OCI-LY7 (cell line): ENCODE measurements around the gene INTS7.
A peak's percentile ranks its signal among the peaks of the same experiment; 100 is the strongest.

ENCODE experiments used
- CTCF ChIP-seq: fragments of 200-600 bp; sonication (generic); conservative IDR thresholded peaks from 2 replicates; pipeline ENCODE4 v1.5.1; 2014; ENCODE audit warnings: mild to moderate bottlenecking, antibody characterized with exemption, low read length, moderate library complexity, mixed read lengths
- EZH2phosphoT487 ChIP-seq: fragments of 200-600 bp; sonication (generic); IDR thresholded peaks from 2 replicates; pipeline ENCODE4 v1.6.1; 2018; ENCODE audit warnings: low read depth, borderline replicate concordance, mild to moderate bottlenecking, mixed run types, antibody characterized with exemption, low read length, moderate library complexity, mixed read lengths

GRCh38 chr1:212012034-212012740, 23.2 kb downstream of the INTS7 start:
- TF ChIP-seq CTCF (peak; percentile 94), EZH2phosphoT487 (no peak)
